Stimulated activated CD8-positive, alpha-beta memory T cell treated with anti-CD3 and anti-CD28 coated beads, Interleukin-15, amount 100 ng/mL, for 48 hours (primary cell): Measurements from ENCODE around the gene FLRT1.

Experiments
- DNase-seq, 2 donors: peaks; one replicate each; pipeline ENCODE4 v3.0.0-alpha.2; 2020; ENCODE audit warnings: low read depth in 2 of 2

FLRT1 gene

GRCh38 chr11:64006398-64006797 is 29.3 kb upstream of the FLRT1 start:
- no peak for DNase-seq

GRCh38 chr11:64007160-64007628 is 28.5 kb upstream of the FLRT1 start:
- no peak for DNase-seq

DNA sequence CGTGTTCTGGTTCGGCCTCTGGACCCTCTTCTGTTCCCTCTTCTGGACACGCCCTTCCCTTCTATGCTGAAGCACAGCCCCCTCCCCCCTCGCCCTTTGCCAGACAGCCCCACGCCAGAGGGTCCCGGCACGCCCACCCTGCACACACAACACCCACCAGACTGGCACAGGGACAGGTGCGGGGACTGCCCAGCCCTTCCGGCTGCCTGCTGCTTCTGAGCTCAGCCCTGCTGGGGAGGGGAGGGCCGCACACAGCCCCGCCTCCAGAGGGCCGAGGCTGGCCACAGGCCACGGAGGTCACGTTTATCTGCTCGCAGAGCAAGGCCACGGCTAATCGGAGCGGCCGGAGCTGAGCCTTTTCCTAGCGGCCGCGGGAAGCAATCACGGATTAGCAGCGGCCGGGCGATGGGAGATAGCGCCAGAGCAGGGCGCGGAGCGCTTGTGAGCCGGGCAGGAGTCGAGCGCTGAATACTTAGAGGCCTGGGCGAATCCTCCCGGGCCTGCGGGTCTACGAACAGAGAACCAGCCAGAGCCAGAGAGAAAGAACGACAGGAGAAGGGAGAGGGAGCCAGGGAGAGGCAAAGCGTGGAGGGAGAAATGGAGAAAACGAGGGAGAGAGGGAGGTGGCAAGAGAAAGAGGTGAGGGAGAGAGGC is 28.0 kb upstream of the FLRT1 start:
- DNase-seq = no peak

DNA sequence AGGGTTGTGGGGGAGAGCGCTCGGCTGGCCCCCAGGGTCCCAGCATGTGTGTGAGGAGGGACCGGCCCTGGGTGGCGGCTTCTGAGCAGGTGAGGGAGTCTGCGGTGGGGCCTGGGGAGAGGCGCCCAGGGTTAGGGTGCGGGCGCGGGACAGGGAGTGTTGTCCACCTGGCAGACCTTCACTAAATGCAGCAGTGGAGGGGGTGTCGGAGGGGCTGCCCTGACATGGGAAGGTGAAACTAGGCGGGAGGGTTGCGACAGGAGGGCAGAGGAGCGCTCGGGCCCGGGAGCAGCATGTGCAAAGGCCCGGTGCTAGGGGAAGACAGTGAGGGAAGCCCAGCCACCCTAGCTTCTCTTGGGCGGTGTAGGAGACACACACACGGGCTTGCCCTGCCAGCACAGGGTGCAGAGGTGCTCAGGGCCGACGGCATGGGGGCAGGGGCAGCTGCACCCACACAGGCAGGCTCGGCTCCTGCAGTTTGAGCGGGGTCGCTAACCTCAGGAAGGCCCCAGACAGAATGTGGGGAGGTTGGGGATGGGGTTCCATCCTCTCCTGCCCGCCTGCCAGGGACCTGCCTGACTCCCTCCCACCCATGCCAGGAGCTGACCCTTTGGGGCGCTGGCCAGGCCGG is 27.3 kb upstream of the FLRT1 start:
- no peak for DNase-seq

GRCh38 chr11:64008914-64009633 is 26.7 kb upstream of the FLRT1 start:
- DNase-seq = no peak

DNA sequence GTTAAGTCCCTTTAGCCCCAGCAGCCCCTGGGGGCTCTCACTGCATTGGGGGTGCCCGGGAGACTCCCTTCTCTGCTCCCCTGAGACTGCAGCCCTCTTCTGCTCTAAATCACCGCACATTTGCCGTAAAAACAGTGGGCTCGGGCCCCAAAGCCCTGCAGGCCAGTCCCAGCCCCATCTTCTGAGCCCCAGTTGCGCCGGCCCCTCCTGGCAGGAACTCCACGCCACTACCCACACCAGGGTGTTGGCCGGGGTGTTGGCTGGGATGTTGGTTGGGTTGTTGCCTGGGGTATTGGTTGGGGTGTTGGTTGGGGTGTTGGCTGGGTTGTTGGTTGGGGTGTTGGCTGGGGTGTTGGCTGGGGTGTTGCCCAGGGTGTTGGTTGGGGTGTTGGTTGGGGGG is 26.0 kb upstream of the FLRT1 start:
- no peak for DNase-seq

- no peak for DNase-seq
Measured at GRCh38 chr11:64010783-64011182, 24.9 kb upstream of the FLRT1 start.

GRCh38 chr11:64011371-64011770 is 24.4 kb upstream of the FLRT1 start:
- no peak for DNase-seq

GRCh38 chr11:64013141-64013896 is 22.4 kb upstream of the FLRT1 start:
- DNase-seq = no peak

DNA sequence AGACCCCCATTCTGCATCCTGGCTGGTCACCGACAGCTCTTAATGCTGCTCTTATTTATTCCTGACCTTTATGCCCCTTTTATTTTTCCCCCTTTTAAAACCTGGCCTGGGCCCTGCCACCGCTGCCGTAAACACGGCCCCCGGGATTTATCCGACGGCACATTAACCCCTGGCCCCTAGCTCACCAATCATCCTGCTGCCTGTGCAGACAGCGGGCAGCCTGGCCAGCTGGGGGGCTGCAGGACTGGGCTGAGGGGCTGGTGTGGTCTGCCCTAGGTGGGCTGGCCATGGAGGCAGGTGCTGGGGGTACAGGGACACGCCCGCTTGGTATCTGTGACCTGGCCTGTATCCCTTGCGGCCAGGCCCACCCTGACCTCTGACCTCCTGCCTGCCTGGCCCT is 21.4 kb upstream of the FLRT1 start:
- no peak for DNase-seq

DNA sequence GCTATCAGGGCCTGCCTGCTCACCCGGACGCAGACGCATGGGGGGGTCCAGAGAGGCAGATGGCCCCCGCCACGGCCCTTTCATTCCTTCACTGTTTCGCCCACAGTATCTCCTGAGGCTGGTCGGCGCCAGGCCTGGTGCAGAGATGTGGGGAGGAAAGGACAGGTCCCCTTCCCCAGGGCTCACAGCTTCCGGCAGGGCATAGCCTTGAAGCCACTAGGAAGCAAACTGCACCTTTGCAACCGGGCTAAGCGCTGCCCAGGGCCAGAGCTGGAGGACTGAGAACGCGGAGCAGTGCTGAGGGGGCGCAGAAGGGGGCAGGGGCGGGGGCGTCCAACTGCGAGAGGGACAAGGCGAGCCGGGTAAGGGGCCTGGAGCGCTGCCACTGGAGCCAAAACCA is 20.2 kb upstream of the FLRT1 start:
- no peak for DNase-seq

GRCh38 chr11:64015935-64016845 is 19.5 kb upstream of the FLRT1 start:
- no peak for DNase-seq

GRCh38 chr11:64017945-64018224 is 17.8 kb upstream of the FLRT1 start:
- DNase-seq = no peak

DNA sequence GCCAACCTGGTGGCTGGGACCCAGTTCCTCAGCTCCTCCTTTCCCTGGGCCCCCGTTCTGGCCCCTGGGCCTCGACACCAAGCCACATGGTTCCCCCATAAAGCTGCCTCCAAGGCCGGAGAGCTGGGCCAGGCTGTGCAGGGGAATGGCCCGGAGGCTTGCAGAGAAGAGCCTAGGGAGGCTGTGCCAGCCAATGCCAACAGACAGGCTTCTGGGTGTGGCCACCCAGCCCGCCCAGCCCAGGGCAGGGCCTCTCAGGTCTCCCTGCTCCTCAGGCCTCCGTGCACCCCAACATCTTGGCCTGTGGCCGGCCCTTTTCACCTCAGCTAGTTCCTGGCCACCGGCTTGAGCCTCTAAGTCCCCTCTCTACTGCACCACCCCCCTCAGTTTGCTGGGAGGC is 17.4 kb upstream of the FLRT1 start:
- DNase-seq = no peak

GRCh38 chr11:64019106-64020037 is 16.4 kb upstream of the FLRT1 start:
- no peak for DNase-seq

DNA sequence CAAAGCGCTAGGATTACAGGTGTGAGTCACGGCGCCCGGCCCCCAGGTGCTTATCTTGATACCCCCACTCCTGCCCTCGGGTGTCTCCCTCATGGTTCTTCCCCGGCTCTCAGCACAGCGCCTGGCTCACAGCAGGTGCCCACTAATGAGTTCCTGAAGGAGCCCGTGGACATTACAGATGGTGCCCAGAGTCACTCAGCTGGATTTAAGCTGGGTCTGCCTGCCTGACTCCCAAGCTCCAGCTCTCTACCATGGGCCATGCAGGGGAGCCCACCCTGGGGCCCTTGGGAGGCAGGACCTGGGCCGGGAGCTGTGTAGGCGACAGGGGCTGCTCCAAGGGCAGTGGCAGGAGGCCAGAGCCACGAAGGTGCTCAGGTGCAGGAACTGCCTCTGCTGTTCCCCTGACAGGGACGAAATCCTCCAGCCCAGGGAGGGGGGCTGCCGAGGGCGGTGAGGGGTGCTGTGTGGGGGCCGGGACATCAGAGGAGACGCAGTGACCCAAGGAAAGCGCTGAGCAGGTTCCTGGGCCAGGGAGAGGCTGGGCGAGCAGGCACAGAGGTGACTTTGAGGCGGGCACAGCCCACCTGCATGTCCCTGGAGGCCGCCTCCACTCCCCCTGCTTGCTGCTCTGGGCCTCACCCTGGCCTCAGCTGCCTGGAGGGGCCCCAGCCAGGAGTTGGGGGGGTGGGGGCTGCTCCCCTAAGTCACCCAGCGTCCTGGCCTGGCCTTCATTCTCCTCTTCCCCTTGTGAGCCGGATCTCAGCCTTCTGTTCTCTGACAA is 14.6 kb upstream of the FLRT1 start:
- no peak for DNase-seq

DNA sequence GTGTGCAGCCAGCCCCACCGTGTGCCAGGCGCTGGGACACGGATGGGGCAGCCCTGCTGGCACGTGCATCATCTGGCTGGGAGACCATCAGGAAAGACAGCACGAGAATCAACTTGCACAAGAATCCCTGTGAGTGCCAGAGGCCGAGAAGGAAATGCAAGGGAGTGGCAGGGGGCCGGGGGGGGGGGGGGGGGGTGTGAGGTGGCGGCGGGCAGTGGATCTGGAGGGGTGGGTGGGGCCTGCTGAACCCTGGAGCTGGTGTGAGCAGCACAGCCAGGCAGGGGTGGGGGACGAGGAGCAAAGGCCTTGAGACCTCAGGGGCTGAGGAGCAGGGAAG is 14.0 kb upstream of the FLRT1 start:
- DNase-seq = no peak

GRCh38 chr11:64022125-64022784 is 13.5 kb upstream of the FLRT1 start:
- DNase-seq = no peak
